Measurements from ENCODE around the gene CBY2.

GRCh38 chr13:45728759-45729158, 26.6 kb downstream of the CBY2 start:
- no peak for TF ChIP-seq POLR2A (IDR thresholded peaks at IDR 0.05)
- no peak for TF ChIP-seq CTCF (IDR thresholded peaks at IDR 0.05)
